Stomach smooth muscle (tissue), 2 donors: Measurements from ENCODE around the gene KCTD8.
"Not testable (repeated sequence)": the region's sequence is repeated elsewhere in the genome, so short reads cannot be mapped to it uniquely, and the experiment has no call there.

Experiments used
- H3K27ac ChIP-seq: one replicate; pipeline ENCODE4 v1.7.0; 2013; ENCODE audit warnings: mild to moderate bottlenecking, low read length, inconsistent platforms
- H3K27me3 ChIP-seq, 2 donors: one replicate each; pipeline ENCODE4 v1.7.0; 2013; ENCODE audit warnings: low read length in 2 of 2; ENCODE audit not compliant: insufficient read depth in 2 of 2, control insufficient read depth in 1 of 2
- H3K36me3 ChIP-seq, 2 donors: one replicate each; pipeline ENCODE4 v1.7.0; 2013; ENCODE audit warnings: low read length in 2 of 2; ENCODE audit not compliant: control insufficient read depth in 2 of 2, insufficient read depth in 2 of 2
- H3K4me1 ChIP-seq: one replicate; pipeline ENCODE4 v1.7.0; 2013; ENCODE audit warnings: low read length; ENCODE audit not compliant: control insufficient read depth, insufficient read depth
- H3K4me3 ChIP-seq, 2 donors: one replicate each; pipeline ENCODE4 v1.7.0; 2013; ENCODE audit warnings: low read length in 2 of 2
- H3K9ac ChIP-seq, 2 donors: one replicate each; pipeline ENCODE4 v1.7.0; 2013; ENCODE audit warnings: low read length in 2 of 2, mild to moderate bottlenecking in 1 of 2
- H3K9me3 ChIP-seq, 2 donors: one replicate each; pipeline ENCODE4 v1.7.0; 2013; ENCODE audit warnings: low read length in 2 of 2; ENCODE audit not compliant: control insufficient read depth in 2 of 2
- donor health status: healthy.
- donor health status: Pancreatic carcinoma.

Gene KCTD8

DNA sequence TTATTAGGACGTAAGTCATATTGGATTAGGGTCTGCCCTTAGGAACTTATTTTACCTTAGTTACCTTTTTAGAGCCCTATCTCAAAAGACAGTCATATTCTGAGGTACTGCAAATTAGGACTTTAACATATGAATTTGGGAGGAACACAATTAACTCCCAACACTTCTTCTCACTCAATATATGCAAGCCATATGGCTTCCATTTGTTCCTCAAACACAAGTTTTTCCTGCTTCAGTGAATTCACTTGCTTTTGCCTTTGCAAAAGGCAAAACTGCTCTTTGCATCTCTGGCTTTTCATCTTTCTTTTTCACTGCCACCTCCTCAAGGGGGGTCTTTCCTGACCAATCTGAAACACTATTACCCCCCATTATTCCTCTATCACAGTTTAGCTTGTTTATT lies 220.3 kb downstream of the KCTD8 start:
- Histone ChIP-seq H3K4me1 (no peaks in the 10 kb centered on the region), H3K27me3 (no peaks in the 10 kb centered on the region), H3K36me3 (no peaks in the 10 kb centered on the region), H3K4me3 (no peak overlapping the region), H3K27ac (no peak overlapping the region), H3K9me3 (no peaks in the 10 kb centered on the region), H3K9ac (no peak overlapping the region)

DNA sequence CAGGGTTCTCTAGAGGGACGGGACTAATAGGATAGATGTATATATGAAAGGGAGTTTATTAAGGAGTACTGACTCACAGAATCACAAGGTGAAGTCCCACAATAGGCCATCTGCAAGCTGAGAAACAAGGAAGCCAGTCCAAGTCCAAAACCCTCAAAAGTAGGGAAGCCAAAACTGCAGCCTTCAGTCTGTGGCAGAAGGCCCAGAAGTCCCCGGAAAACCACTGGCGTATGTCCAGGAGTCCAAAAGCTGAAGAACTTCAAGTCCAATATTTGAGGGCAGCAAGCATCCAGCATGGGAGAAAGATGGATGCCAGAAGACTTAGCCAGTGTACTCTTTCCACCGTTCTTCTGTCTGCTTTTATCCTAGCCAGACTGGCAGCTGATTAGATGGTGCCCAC lies 227.2 kb downstream of the KCTD8 start:
- no peak overlapping the region for H3K4me3 ChIP-seq
- H3K4me1 ChIP-seq: no peaks in the 10 kb centered on the region
- H3K27me3 ChIP-seq: no peaks in the 10 kb centered on the region
- H3K36me3 ChIP-seq: no peaks in the 10 kb centered on the region
- no peak overlapping the region for H3K27ac ChIP-seq
- H3K9me3 ChIP-seq: no peaks in the 10 kb centered on the region
- no peak overlapping the region for H3K9ac ChIP-seq

DNA sequence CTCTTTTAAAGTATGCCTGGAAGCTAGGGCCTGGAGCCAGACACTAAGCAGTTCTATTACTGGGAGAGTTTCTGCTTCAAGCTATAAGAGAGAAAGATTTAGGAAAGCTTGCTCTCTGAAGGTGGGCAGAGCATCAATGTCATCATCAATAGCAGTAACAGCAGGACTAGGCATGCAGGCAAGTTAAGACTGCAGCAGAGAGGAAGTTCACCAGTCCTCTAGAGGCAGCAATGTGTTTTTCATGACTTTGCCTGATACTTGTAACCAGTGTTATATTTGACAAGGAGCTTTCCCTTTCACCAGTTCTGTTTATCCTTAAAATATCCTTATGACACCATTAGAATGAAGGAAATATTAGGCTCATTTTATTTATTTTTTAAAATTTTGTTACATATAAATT lies 237.9 kb downstream of the KCTD8 start:
- no peaks in the 10 kb centered on the region for H3K27me3 ChIP-seq
- H3K9me3 ChIP-seq: no peaks in the 10 kb centered on the region
- no peak overlapping the region for H3K27ac ChIP-seq
- no peak overlapping the region for H3K9ac ChIP-seq
- no peaks in the 10 kb centered on the region for H3K36me3 ChIP-seq
- H3K4me1 ChIP-seq: no peaks in the 10 kb centered on the region
- no peak overlapping the region for H3K4me3 ChIP-seq

DNA sequence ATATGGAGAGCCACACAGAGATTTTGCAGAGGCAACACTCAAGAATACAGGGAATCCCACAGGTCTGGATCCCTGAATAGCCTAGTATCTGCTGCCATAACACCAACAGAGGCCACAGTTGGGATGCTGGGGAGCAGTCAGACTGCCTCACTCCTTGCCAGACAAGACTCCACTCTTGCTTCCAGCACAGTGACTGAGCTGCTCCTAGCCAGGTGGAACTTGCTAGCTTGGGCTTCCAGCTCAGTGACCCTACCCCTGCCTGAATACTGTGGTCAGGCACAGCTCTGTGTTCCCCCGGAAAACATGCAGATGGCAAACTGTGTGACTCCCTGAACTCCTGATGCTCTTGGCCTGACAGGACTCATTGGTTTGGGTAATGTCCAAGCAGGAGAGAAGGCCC lies 251.8 kb downstream of the KCTD8 start:
- H3K9ac ChIP-seq: no peak overlapping the region

DNA sequence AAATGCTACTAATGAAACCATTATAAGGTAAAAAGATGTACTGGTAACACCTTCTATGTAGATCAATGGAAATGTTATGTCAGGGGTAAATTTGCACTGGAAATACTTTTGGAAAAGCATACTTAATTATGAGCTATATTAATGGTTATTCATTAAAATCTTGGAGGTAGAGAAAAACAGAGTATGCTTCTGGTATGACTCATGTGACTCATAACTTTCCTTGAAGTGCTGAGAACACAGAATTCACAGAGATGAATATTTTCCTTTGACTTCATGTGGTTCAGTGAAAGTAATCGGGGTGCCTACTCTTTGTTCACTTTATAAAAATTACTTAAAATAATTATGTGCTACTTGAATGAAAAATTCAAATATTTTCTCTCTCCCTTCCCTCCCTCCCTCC lies 254.2 kb downstream of the KCTD8 start:
- Histone ChIP-seq H3K36me3 (no peaks in the 10 kb centered on the region), H3K4me3 (no peak overlapping the region), H3K9ac (no peak overlapping the region), H3K9me3 (no peaks in the 10 kb centered on the region), H3K27me3 (no peaks in the 10 kb centered on the region), H3K4me1 (no peaks in the 10 kb centered on the region), H3K27ac (no peak overlapping the region)

More for the DNA sequence above, 251.8 kb downstream of the KCTD8 start:
- H3K9me3 ChIP-seq: no peaks in the 10 kb centered on the region
- no peak overlapping the region for H3K4me3 ChIP-seq
- no peak overlapping the region for H3K27ac ChIP-seq
- H3K36me3 ChIP-seq: no peaks in the 10 kb centered on the region
- no peaks in the 10 kb centered on the region for H3K4me1 ChIP-seq
- H3K27me3 ChIP-seq: no peaks in the 10 kb centered on the region

DNA sequence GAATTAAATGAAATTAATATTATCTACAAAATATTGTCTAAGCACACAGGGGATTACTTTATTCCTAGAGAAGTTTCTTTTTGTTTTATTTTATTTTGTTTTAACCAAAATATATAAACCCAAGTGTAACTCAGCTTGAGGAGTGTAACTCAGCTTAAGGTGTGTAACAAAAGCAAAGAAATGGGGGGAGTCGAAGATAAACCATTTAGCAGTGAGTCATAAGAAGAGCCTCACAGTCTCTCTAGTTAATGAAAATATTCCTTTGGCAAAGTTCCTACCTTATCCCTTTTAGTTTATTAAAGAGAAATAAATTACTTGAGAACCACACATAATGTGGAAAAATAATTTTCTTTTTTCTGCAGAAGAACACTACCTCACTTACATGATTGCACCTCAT lies 261.8 kb downstream of the KCTD8 start:
- Histone ChIP-seq H3K4me3 (no peak overlapping the region), H3K4me1 (no peaks in the 10 kb centered on the region), H3K9ac (no peak overlapping the region), H3K36me3 (no peaks in the 10 kb centered on the region), H3K27ac (no peak overlapping the region), H3K27me3 (no peaks in the 10 kb centered on the region), H3K9me3 (no peaks in the 10 kb centered on the region)

DNA sequence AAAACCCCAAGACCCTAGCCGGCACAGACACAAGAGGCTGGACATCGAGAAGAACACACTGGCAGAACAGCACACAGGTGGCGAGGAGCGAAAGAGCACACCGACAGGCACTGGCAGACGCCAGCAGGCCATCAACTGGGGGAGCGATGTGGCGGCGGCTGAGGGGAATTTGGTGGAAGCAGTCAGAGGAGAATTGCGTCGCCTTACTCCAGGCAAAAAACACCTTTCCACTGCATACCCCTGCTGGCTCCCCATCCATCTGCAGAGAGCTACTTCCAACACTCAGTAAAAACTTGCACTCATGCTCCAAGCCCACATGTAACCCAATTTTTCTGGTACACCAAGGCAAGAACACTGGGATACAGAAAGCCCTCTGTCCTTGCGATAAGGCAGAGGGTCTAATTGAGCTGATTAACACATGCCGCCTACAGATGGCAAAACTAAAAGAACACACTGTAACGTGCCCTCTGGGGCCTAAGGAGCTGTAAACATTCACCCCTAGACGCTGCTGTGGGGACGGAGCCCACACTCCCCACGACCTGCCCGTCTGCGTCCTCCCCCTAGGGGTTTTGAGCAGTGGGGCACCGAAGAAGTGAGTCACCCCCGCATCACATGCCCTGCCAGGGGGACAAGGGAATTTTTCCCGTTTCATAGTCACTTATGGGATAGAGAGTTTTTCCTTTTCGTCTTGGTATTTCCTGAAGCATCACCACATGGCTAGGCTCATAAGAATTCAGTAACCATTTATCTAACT lies 262.3 kb downstream of the KCTD8 start:
- Histone ChIP-seq H3K4me1 (no peaks in the 10 kb centered on the region), H3K27ac (no peak overlapping the region), H3K9ac (no peak overlapping the region), H3K9me3 (no peaks in the 10 kb centered on the region), H3K4me3 (no peak overlapping the region), H3K36me3 (no peaks in the 10 kb centered on the region), H3K27me3 (no peaks in the 10 kb centered on the region)

DNA sequence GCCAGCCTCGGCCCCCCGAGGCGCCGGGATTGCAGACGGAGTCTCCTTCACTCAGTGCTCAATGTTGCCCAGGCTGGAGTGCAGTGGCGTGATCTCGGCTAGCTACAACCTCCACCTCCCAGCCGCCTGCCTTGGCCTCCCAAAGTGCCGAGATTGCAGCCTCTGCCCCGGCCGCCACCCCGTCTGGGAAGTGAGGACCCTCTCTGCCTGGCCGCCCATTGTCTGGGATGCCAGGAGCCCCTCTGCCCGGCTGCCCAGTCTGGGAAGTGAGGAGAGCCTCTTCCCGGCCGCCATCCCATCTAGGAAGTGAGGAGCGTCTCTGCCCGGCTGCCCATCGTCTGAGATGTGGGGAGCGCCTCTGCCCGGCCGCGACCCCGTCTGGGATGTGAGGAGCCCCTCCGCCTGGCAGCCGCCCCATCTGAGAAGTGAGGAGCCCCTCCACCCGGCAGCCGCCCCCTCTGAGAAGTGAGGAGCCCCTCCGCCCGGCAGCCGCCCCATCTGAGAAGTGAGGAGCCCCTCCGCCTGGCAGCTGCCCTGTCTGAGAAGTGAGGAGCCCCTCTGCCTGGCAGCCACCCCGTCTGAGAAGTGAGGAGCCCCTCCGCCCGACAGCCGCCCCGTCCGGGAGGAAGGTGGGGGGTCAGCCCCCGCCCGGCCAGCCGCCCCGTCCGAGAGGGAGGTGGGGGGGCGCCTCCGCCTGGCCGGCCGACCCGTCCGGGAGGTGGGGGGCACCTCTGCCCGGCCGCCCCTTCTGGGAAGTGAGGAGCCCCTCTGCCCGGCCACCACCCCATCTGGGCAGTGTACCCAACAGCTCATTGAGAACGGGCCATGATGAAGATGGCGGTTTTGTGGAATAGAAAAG lies 266.9 kb downstream of the KCTD8 start:
- not testable (repeated sequence) for H3K4me1 ChIP-seq

DNA sequence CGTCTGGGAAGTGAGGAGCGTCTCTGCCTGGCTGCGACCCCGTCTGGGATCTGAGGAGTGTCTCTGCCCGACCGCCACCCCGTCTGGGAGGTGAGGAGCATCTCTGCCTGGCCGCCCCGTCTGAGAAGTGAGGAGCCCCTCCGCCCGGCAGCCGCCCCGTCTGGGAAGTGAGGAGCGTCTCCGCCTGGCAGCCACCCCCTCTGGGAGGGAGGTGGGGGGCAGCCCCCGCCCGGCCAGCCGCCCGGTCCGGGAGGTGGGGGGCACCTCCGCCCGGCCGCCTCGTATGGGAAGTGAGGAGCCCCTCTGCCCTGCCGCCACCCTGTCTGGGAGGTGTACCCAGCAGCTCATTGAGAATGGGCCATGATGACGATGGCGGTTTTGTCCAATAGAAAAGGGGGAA lies 280.8 kb downstream of the KCTD8 start:
- not testable (repeated sequence) for H3K9ac ChIP-seq, H3K27ac ChIP-seq, H3K4me1 ChIP-seq, H3K36me3 ChIP-seq, H3K27me3 ChIP-seq, H3K9me3 ChIP-seq, H3K4me3 ChIP-seq

More for the DNA sequence above, 266.9 kb downstream of the KCTD8 start:
- H3K9me3 ChIP-seq, H3K9ac ChIP-seq, H3K27ac ChIP-seq, H3K27me3 ChIP-seq, H3K36me3 ChIP-seq, H3K4me3 ChIP-seq: not testable (repeated sequence)

DNA sequence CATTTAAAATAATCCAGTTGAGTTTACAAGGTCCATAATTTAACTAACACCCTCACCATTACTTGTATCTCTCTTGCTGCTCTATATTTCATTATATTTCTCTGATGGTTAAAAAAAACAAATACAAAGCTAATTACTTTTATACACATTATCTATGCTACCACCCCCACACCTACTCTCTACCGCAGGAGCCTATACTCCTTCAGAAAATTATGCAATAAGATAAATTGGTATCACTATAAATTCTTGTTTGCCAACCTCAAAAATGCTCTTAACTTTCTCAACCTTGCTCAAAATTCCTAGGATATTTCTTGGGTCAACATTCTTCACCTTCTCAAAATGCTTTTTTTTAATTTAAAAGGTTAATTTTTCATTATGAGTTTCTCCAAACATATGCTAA lies 282.7 kb downstream of the KCTD8 start:
- Histone ChIP-seq H3K9ac (no peak overlapping the region), H3K4me1 (no peaks in the 10 kb centered on the region), H3K4me3 (no peak overlapping the region), H3K27me3 (no peaks in the 10 kb centered on the region), H3K27ac (no peak overlapping the region), H3K36me3 (no peaks in the 10 kb centered on the region), H3K9me3 (no peaks in the 10 kb centered on the region)
